Liver (tissue), 9 donors: ENCODE results near the gene LSM14B. TPM values are rescaled to one million over a fixed set of nuclear protein-coding genes. Genes with fewer than 3 reads are reported as not detected.

Experiments used
- DNase-seq: peaks from one replicate; pipeline ENCODE4 v3.0.0-alpha.2; 2017; ENCODE audit warnings: low spot score
- H3K27ac ChIP-seq, 2 donors: one replicate each; pipeline ENCODE4 v1.7.0; 2013; ENCODE audit warnings: inconsistent platforms in 2 of 2, low read length in 2 of 2, control low read depth in 1 of 2, low read depth in 1 of 2, mild to moderate bottlenecking in 1 of 2
- H3K27me3 ChIP-seq, 4 donors: one replicate each; pipeline versions ENCODE4 v1.6.1 to v1.7.0; 2013; ENCODE audit warnings: low read length in 3 of 4, inconsistent platforms in 1 of 4, mild to moderate bottlenecking in 1 of 4, moderate library complexity in 1 of 4; ENCODE audit not compliant: control insufficient read depth in 4 of 4, insufficient read depth in 4 of 4
- H3K36me3 ChIP-seq, 4 donors: one replicate each; pipeline versions ENCODE4 v1.6.1 to v1.7.0; 2013; ENCODE audit warnings: low read length in 3 of 4, mild to moderate bottlenecking in 3 of 4, low read depth in 1 of 4, moderate library complexity in 1 of 4; ENCODE audit not compliant: control insufficient read depth in 4 of 4, insufficient read depth in 3 of 4
- H3K4me1 ChIP-seq, 4 donors: one replicate each; pipeline versions ENCODE4 v1.6.1 to v1.7.0; 2013; ENCODE audit warnings: low read length in 3 of 4, mild to moderate bottlenecking in 3 of 4, moderate library complexity in 1 of 4; ENCODE audit not compliant: control insufficient read depth in 4 of 4, insufficient read depth in 4 of 4
- H3K4me3 ChIP-seq, 3 donors: one replicate each; pipeline versions ENCODE4 v1.6.1 to v1.7.0; 2013; ENCODE audit warnings: low read length in 3 of 3, control low read depth in 1 of 3, low read depth in 1 of 3, mild to moderate bottlenecking in 1 of 3
- H3K9ac ChIP-seq, 2 donors: one replicate each; pipeline ENCODE4 v1.7.0; 2013; ENCODE audit warnings: low read length in 2 of 2, mild to moderate bottlenecking in 2 of 2, moderate library complexity in 2 of 2, control low read depth in 1 of 2, low read depth in 1 of 2
- H3K9me3 ChIP-seq, 4 donors: one replicate each; pipeline versions ENCODE4 v1.6.1 to v1.7.0; 2013; ENCODE audit warnings: low read length in 3 of 4; ENCODE audit not compliant: control insufficient read depth in 4 of 4
- FOXA1 ChIP-seq: IDR thresholded peaks from 2 replicates; pipeline ENCODE4 v1.6.1; 2016; ENCODE audit warnings: antibody characterized with exemption
- FOXA2 ChIP-seq: IDR thresholded peaks from 2 replicates; pipeline ENCODE4 v1.6.1; 2016; ENCODE audit warnings: antibody characterized with exemption
- GABPA ChIP-seq, 2 donors: IDR thresholded peaks in 1 of 2; conservative IDR thresholded peaks in 1 of 2; 2 replicates each; pipeline ENCODE4 v1.6.1; 2016; ENCODE audit warnings: antibody characterized with exemption in 2 of 2, mild to moderate bottlenecking in 1 of 2, moderate library complexity in 1 of 2
- HNF4G ChIP-seq: IDR thresholded peaks from 2 replicates; pipeline ENCODE4 v1.6.1; 2016; ENCODE audit warnings: antibody characterized with exemption
- TAF1 ChIP-seq: conservative IDR thresholded peaks from 2 replicates; pipeline ENCODE4 v1.6.1; 2016; ENCODE audit warnings: antibody characterized with exemption, mild to moderate bottlenecking
- YY1 ChIP-seq: IDR thresholded peaks from 2 replicates; pipeline ENCODE4 v1.6.1; 2016; ENCODE audit warnings: antibody characterized with exemption, mild to moderate bottlenecking
- WGBS: extraction: QIAGEN DNeasy Blood & Tissue Kit; methylation state at CpG from one replicate; pipeline ENCODE4 v1.1.7; 2013; 5-methylcytosine and 5-hydroxymethylcytosine counted together
- polyA plus RNA-seq, 2 donors: library from polyadenylated mRNA; stranded (reverse) in 1 of 2; unstranded in 1 of 2; fragments of 200-250 nt in 1 of 2; fragments of >200 nt in 1 of 2; fragmentation: Nextera tagmentation in 1 of 2; extraction: Ambion mirVana in 1 of 2; gene quantifications; one replicate each; pipeline versions ENCODE4 v1.2.1 to v1.2.3, GENCODE V29; 2013 to 2015
- total RNA-seq, 2 donors: library from RNA; depleted of rRNA; stranded (reverse); fragments of >200 nt; gene quantifications; one replicate each; pipeline ENCODE4 v1.2.3, GENCODE V29; 2014
- TF ChIP-seq, protein P1 (sequence below): IDR thresholded peaks from 2 replicates; pipeline ENCODE4 v1.6.1; 2016; ENCODE audit warnings: antibody characterized with exemption, mild to moderate bottlenecking
- TF ChIP-seq, protein P2 (sequence below): IDR thresholded peaks from 2 replicates; pipeline ENCODE4 v1.6.1; 2016; ENCODE audit warnings: antibody characterized with exemption
- TF ChIP-seq, protein P3 (sequence below): IDR thresholded peaks from 2 replicates; pipeline ENCODE4 v1.6.1; 2016; ENCODE audit warnings: antibody characterized with exemption
- TF ChIP-seq, protein P4 (sequence below): fragments of 150-350 bp; IDR thresholded peaks from 2 replicates; pipeline ENCODE4 v1.5.1; 2017; ENCODE audit warnings: improper control_type of control experiment, low read depth, low read length; ENCODE audit not compliant: missing input control
- donor health status: healthy.
- donor health status: healthy.
- donor health status: healthy.
- donor health status: healthy.
- donor health status: healthy.

The LSM14B gene
- total and polyA plus RNA-seq, 4 donors = 0.99 to 15.9 (median 13.3) TPM

DNA sequence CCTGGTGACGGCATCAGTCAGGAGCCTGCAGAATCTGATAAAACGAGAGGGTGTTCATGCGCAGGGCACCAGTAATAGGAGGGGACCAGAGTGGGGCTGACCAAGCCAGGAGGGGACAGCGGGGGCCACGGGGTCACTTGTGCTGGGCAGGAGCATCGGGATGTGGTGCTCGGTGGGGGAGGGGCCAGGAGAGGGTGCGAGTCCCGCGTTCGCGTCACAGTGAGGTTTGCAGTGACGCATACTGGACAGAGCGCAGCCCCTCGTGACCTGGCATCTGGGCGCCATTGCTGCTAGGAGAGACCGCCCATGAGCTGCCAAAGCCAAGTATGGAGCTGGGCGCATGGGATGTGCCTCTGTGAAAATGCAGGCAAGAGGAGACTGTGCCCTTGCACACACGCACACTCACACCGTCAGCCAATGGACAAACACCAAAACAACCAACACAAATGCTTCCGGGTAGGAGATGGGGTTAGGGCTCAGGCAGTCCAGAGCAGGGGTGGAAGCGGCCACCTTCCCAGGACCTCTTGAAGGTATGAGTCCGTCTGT, 46.7 kb downstream of the LSM14B start:
- no peak overlapping the region for H3K9ac ChIP-seq
- H3K36me3 ChIP-seq = peaks cover 13 to 48% (median 22%) of the 10 kb centered on the region in 4 donors
- TF ChIP-seq, protein P1, sequence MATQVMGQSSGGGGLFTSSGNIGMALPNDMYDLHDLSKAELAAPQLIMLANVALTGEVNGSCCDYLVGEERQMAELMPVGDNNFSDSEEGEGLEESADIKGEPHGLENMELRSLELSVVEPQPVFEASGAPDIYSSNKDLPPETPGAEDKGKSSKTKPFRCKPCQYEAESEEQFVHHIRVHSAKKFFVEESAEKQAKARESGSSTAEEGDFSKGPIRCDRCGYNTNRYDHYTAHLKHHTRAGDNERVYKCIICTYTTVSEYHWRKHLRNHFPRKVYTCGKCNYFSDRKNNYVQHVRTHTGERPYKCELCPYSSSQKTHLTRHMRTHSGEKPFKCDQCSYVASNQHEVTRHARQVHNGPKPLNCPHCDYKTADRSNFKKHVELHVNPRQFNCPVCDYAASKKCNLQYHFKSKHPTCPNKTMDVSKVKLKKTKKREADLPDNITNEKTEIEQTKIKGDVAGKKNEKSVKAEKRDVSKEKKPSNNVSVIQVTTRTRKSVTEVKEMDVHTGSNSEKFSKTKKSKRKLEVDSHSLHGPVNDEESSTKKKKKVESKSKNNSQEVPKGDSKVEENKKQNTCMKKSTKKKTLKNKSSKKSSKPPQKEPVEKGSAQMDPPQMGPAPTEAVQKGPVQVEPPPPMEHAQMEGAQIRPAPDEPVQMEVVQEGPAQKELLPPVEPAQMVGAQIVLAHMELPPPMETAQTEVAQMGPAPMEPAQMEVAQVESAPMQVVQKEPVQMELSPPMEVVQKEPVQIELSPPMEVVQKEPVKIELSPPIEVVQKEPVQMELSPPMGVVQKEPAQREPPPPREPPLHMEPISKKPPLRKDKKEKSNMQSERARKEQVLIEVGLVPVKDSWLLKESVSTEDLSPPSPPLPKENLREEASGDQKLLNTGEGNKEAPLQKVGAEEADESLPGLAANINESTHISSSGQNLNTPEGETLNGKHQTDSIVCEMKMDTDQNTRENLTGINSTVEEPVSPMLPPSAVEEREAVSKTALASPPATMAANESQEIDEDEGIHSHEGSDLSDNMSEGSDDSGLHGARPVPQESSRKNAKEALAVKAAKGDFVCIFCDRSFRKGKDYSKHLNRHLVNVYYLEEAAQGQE = no peak
- TF ChIP-seq GABPA (IDR thresholded peaks at IDR 0.05 in 1 of 2, conservative IDR thresholded peaks at IDR 0.05 in 1 of 2) (no peak), FOXA1 (no peak), TAF1 (no peak), YY1 (no peak), FOXA2 (no peak), HNF4G (no peak)
- TF ChIP-seq, protein P2, sequence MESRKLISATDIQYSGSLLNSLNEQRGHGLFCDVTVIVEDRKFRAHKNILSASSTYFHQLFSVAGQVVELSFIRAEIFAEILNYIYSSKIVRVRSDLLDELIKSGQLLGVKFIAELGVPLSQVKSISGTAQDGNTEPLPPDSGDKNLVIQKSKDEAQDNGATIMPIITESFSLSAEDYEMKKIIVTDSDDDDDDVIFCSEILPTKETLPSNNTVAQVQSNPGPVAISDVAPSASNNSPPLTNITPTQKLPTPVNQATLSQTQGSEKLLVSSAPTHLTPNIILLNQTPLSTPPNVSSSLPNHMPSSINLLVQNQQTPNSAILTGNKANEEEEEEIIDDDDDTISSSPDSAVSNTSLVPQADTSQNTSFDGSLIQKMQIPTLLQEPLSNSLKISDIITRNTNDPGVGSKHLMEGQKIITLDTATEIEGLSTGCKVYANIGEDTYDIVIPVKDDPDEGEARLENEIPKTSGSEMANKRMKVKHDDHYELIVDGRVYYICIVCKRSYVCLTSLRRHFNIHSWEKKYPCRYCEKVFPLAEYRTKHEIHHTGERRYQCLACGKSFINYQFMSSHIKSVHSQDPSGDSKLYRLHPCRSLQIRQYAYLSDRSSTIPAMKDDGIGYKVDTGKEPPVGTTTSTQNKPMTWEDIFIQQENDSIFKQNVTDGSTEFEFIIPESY = no peak
- TF ChIP-seq, protein P3, sequence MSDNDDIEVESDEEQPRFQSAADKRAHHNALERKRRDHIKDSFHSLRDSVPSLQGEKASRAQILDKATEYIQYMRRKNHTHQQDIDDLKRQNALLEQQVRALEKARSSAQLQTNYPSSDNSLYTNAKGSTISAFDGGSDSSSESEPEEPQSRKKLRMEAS = no peak
- H3K9me3 ChIP-seq = no peaks in the 10 kb centered on the region
- H3K27me3 ChIP-seq = no peaks in the 10 kb centered on the region
- 97% methylated on average over 23 of the region's 23 CpGs for WGBS
- H3K4me1 ChIP-seq = no peaks in the 10 kb centered on the region
- no peak for DNase-seq
- H3K27ac ChIP-seq = no peak overlapping the region
- H3K4me3 ChIP-seq = no peak overlapping the region

DNA sequence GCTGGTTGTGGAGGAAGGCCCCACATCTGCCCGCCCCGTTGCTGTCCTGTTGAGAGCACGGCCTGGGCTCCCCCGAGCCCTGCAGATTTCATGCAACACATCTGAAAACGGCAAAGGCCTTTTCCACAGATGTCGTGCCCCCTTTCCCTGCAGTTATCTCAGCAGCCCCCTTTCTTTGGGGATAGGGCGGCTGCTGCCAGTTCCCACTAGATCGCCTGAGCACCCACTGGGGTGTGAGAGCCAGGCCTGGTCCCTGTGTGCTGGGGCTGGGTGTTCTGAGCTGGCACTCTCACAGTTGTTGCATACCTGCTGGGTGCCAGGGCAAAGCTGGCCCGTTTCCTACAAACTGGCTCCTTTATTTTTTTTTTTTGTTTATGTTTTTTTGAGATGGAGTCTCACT, 48.3 kb downstream of the LSM14B start:
- Histone ChIP-seq H3K36me3 (peaks cover 4 to 44% (median 14%) of the 10 kb centered on the region in 4 donors), H3K27ac (no peak overlapping the region), H3K4me3 (no peak overlapping the region), H3K9me3 (no peaks in the 10 kb centered on the region), H3K4me1 (no peaks in the 10 kb centered on the region), H3K9ac (no peak overlapping the region), H3K27me3 (no peaks in the 10 kb centered on the region)
- TF ChIP-seq, protein P4, sequence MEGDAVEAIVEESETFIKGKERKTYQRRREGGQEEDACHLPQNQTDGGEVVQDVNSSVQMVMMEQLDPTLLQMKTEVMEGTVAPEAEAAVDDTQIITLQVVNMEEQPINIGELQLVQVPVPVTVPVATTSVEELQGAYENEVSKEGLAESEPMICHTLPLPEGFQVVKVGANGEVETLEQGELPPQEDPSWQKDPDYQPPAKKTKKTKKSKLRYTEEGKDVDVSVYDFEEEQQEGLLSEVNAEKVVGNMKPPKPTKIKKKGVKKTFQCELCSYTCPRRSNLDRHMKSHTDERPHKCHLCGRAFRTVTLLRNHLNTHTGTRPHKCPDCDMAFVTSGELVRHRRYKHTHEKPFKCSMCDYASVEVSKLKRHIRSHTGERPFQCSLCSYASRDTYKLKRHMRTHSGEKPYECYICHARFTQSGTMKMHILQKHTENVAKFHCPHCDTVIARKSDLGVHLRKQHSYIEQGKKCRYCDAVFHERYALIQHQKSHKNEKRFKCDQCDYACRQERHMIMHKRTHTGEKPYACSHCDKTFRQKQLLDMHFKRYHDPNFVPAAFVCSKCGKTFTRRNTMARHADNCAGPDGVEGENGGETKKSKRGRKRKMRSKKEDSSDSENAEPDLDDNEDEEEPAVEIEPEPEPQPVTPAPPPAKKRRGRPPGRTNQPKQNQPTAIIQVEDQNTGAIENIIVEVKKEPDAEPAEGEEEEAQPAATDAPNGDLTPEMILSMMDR = no peak
- TF ChIP-seq, protein P3 = no peak
- no peak for DNase-seq
- WGBS = 95% methylated on average over 9 of the region's 9 CpGs
